Tibial nerve (tissue), 4 donors: ENCODE results near the gene DLX3.

Experiments used
- CTCF ChIP-seq, 5 experiments: fragments of 200-600 bp in 3 of 5; fragments of 450-650 bp in 2 of 5; sonication (generic) in 3 of 5; IDR thresholded peaks; one replicate each; pipeline ENCODE4 v1.5.1; 2016 to 2019; ENCODE audit warnings: antibody characterized with exemption in 5 of 5, mild to moderate bottlenecking in 3 of 5, moderate library complexity in 2 of 5
- EP300 ChIP-seq, 2 donors: sonication (generic); formaldehyde crosslinking; IDR thresholded peaks; one replicate each; pipeline ENCODE4 v1.6.1; 2017; ENCODE audit warnings: antibody characterized with exemption in 2 of 2, mild to moderate bottlenecking in 1 of 2
- POLR2A ChIP-seq, 2 donors: fragments of 450-650 bp; IDR thresholded peaks; one replicate each; pipeline ENCODE4 v1.6.1; 2017; ENCODE audit warnings: antibody characterized with exemption in 2 of 2, mild to moderate bottlenecking in 2 of 2, moderate library complexity in 2 of 2

- TF ChIP-seq CTCF (IDR thresholded peaks at IDR 0.05): peak; percentile 84 to 97 (median 91)
- no peak for TF ChIP-seq POLR2A (IDR thresholded peaks at IDR 0.05)
- no peak for TF ChIP-seq EP300 (IDR thresholded peaks at IDR 0.05)
These were observed 3.0 kb upstream of the DLX3 start for GRCh38 chr17:49997773-49998703.
